CD4-positive, alpha-beta T cell (primary cell): ENCODE results near the gene PRAMEF20. TPM values are rescaled to one million over a fixed set of nuclear protein-coding genes. Genes with fewer than 3 reads are reported as not detected.
"Not testable (repeated sequence)": the region's sequence is repeated elsewhere in the genome, so short reads cannot be mapped to it uniquely, and the experiment has no call there.

Experiments used
- ATAC-seq: fragments of 200-7000 bp; cut with Tn5 transposase; one replicate; pipeline ENCODE4 v1.10.0; 2022; ENCODE audit warnings: mild to moderate bottlenecking; ENCODE audit not compliant: poor library complexity
- CTCF ChIA-PET: fragments of 350-600 bp; sonication (Branson Sonifier 250); formaldehyde crosslinking; loops from one replicate; lab custom pipeline; 2021; ENCODE audit warnings: antibody characterized with exemption, inconsistent platforms; lab: Charles Lee
- POLR2A ChIA-PET: fragments of 350-600 bp; sonication (Branson Sonifier 250); formaldehyde crosslinking; loops from one replicate; lab custom pipeline; 2021; ENCODE audit warnings: antibody characterized with exemption, inconsistent platforms; lab: Charles Lee
- DNase-seq, 14 experiments: peaks; one replicate each; pipeline ENCODE4 v3.0.0-alpha.2; 2013 to 2020; ENCODE audit warnings: mixed read lengths in 2 of 14
- H3K27ac ChIP-seq, 2 donors: one replicate each; pipeline versions ENCODE4 v1.5.1 to v1.7.0; 2013; ENCODE audit warnings: low read length in 2 of 2, low read depth in 1 of 2, mild to moderate bottlenecking in 1 of 2
- H3K27me3 ChIP-seq, 2 experiments: 1 replicate in 1 of 2; 2 replicates in 1 of 2; pipeline versions ENCODE4 v1.6.1 to v1.7.0; 2013; ENCODE audit warnings: low read length in 2 of 2, control low read depth in 1 of 2, mild to moderate bottlenecking in 1 of 2, moderate library complexity in 1 of 2; ENCODE audit not compliant: insufficient read depth in 2 of 2, control insufficient read depth in 1 of 2
- H3K36me3 ChIP-seq: one replicate; pipeline ENCODE4 v1.6.1; 2013; ENCODE audit warnings: low read length, control low read depth; ENCODE audit not compliant: insufficient read depth
- H3K4me1 ChIP-seq: one replicate; pipeline ENCODE4 v1.6.1; 2013; ENCODE audit warnings: low read length, control low read depth; ENCODE audit not compliant: insufficient read depth
- H3K4me3 ChIP-seq: one replicate; pipeline ENCODE4 v1.5.1; 2013; ENCODE audit warnings: mild to moderate bottlenecking, low read length, moderate library complexity
- H3K9me3 ChIP-seq, 2 experiments: 1 replicate in 1 of 2; 2 replicates in 1 of 2; pipeline versions ENCODE4 v1.6.1 to v1.7.0; 2013; ENCODE audit warnings: low read length in 2 of 2, mild to moderate bottlenecking in 2 of 2, control low read depth in 1 of 2, moderate library complexity in 1 of 2; ENCODE audit not compliant: control insufficient read depth in 1 of 2, insufficient read depth in 1 of 2
- H3K27ac Mint-ChIP-seq: one replicate; pipeline ENCODE4 v1.8.0; 2020; ENCODE audit warnings: mixed read lengths
- H3K27me3 Mint-ChIP-seq: one replicate; pipeline ENCODE4 v1.8.0; 2021; ENCODE audit warnings: mixed read lengths
- H3K36me3 Mint-ChIP-seq: one replicate; pipeline ENCODE4 v1.8.0; 2021; ENCODE audit warnings: low read depth, mixed read lengths
- H3K4me1 Mint-ChIP-seq: one replicate; pipeline ENCODE4 v1.8.0; 2021; ENCODE audit warnings: low read depth, mixed read lengths
- H3K4me3 Mint-ChIP-seq: one replicate; pipeline ENCODE4 v1.8.0; 2020; ENCODE audit warnings: mild to moderate bottlenecking, mixed read lengths
- H3K9me3 Mint-ChIP-seq: one replicate; pipeline ENCODE4 v1.8.0; 2020; ENCODE audit warnings: mixed read lengths
- CTCF ChIP-seq: fragments of 200-600 bp; IDR thresholded peaks from one replicate; pipeline ENCODE4 v1.8.0; 2022; ENCODE audit warnings: antibody characterized with exemption, mild to moderate bottlenecking
- intact Hi-C, 2 experiments: fragments of 100-400 bp; cut with DNase I in 1 of 2; cut with micrococcal nuclease in 1 of 2; formaldehyde crosslinking; loops; one replicate each; pipeline versions ENCODE4 v1.15.1 to v1.9.0; 2023 to 2025; cut with DNase I, micrococcal nuclease
- total RNA-seq, 174 experiments: library from RNA in 2 of 174; stranded (reverse) in 2 of 174; gene quantifications; one replicate each; pipeline ENCODE4 v1.2.3 and lab custom pipeline; 2021 to 2026

The PRAMEF20 gene
- total RNA-seq, 2 experiments from 2014 or later = not detected

DNA sequence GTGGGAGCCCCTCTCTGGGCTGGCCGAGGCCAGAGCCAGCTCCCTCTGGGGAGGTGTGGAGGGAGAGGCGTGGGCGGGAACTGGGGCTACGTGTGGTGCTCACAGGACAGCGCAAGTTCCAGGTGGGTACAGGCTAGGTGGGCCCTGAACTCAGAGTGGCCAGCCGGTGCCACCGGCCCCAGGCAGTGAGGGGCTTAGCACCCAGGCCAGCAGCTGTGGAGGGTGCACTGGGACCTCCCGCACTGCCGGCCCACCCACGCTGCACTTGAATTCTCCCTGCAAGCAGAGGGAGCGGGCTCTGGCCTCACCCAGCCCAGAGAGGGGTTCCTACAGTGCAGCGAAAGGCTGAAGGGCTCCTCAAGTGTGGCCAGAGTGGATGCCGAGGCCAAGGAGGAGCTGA lies 20.2 kb downstream of the PRAMEF20 start:
- POLR2A ChIA-PET = no interaction called here
- no peaks in the 10 kb centered on the region for H3K36me3 ChIP-seq
- no peaks in the 10 kb centered on the region for H3K4me1 ChIP-seq
- no peak overlapping the region for H3K4me3 ChIP-seq
- H3K27ac ChIP-seq = no peak overlapping the region
- ATAC-seq (no peak), DNase-seq (no peak)
- Mint-ChIP-seq H3K36me3 (no peaks in the 10 kb centered on the region), H3K4me1 (no peaks in the 10 kb centered on the region), H3K27me3 (peaks cover 17% of the 10 kb centered on the region), H3K4me3 (no peak overlapping the region), H3K27ac (no peak overlapping the region), H3K9me3 (no peaks in the 10 kb centered on the region)
- peaks cover 0 to 13% of the 10 kb centered on the region in 2 experiments for H3K9me3 ChIP-seq
- H3K27me3 ChIP-seq = no peaks in the 10 kb centered on the region
- no peak for TF ChIP-seq CTCF
- intact Hi-C loops = no loop called here
- CTCF ChIA-PET = interaction anchor here (0.6 kb wide), 1 partner anchor 41 kb away, joined by 3 read pairs; no protein-coding TSS in a partner anchor

DNA sequence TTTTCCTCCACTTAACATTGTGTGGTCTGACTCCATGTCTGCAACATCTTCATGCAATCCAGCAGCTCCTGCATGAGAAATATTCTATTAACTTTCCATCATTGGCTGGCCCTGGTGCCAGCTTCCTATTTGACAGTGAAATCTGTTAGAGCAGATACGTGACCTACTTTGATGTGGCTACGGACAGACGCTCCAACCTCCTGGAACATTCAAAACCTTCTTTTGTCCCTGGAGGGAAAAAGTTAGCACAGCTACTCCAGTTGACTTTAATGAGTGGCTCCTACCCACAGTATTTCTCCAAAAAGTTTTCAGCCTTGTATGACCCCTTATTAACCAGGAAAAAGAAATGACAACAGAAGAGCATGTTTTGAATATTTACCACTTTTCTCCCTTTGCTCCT lies 22.0 kb downstream of the PRAMEF20 start:
- ChIA-PET CTCF (no interaction called here), POLR2A (no interaction called here)
- H3K4me3 ChIP-seq = no peak overlapping the region
- H3K27me3 ChIP-seq = no peaks in the 10 kb centered on the region
- H3K4me3 Mint-ChIP-seq = no peak overlapping the region
- peaks cover 17% of the 10 kb centered on the region for H3K27me3 Mint-ChIP-seq
- intact Hi-C loops = no loop called here
- no peak for DNase-seq
- no peaks in the 10 kb centered on the region for H3K36me3 ChIP-seq
- no peak overlapping the region for H3K27ac ChIP-seq
- H3K27ac Mint-ChIP-seq = no peak overlapping the region
- no peaks in the 10 kb centered on the region for H3K36me3 Mint-ChIP-seq
- H3K9me3 Mint-ChIP-seq = no peaks in the 10 kb centered on the region
- no peaks in the 10 kb centered on the region for H3K4me1 ChIP-seq
- TF ChIP-seq CTCF = no peak
- H3K4me1 Mint-ChIP-seq = no peaks in the 10 kb centered on the region
- H3K9me3 ChIP-seq = peaks cover 0 to 13% of the 10 kb centered on the region in 2 experiments
- no peak for ATAC-seq

DNA sequence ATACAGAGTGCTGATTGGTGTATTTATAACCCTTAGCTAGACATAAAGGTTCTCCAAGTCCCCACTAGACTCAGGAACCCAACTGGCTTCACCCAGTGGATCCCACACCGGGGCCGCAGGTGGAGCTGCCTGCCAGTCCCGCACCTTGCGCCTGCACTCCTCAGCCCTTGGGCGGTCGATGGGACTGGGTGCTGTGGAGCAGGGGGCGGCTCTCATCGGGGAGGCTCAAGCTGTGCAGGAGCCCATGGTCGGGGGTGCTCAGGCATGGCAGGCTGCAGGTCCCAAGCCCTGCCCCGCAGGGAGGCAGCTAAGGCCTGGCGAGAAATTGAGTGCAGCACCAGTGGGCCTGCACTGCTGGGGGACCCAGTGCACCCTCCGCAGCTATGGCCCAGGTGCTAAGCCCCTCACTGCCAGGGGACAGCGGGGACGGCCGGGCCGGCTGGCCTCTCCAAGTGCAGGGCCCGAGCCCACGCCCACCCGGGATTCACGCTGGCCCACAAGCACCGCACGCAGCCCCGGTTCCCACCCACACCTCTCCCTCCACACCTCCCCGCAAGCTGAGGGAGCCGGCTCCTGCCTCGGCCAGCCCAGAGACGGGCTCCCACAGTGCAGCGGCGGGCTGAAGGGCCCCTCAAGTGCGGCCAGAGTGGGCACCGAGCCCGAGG lies 23.6 kb downstream of the PRAMEF20 start:
- DNase-seq, H3K27ac ChIP-seq, H3K36me3 ChIP-seq, CTCF ChIA-PET, H3K9me3 Mint-ChIP-seq, H3K4me3 Mint-ChIP-seq, H3K4me1 ChIP-seq, H3K27ac Mint-ChIP-seq, ATAC-seq, H3K4me1 Mint-ChIP-seq, intact Hi-C loops, H3K4me3 ChIP-seq, POLR2A ChIA-PET, H3K36me3 Mint-ChIP-seq, H3K27me3 ChIP-seq: not testable (repeated sequence)
- peaks cover 0 to 13% of the 10 kb centered on the region in 2 experiments for H3K9me3 ChIP-seq
- peaks cover 17% of the 10 kb centered on the region for H3K27me3 Mint-ChIP-seq

DNA sequence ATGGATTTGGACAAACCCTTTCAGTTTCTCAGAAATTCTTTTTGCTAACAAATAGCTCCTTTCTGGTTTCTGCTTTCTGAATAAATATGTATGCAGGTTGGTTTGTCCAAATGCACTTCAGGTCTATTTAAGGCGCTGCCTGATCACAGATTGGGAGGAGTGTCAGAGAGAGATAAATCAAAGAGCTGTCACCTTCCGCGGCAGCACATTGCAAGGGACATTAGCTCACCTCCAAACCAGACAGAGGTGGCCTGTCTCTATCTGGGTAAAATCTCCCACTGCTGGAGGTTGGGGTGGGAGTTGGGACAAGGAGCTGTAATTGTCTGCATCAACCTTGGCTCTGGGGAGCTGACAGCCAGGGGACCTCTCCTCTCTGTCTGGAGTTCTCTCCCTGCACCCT lies 25.2 kb downstream of the PRAMEF20 start:
- Mint-ChIP-seq H3K4me1 (no peaks in the 10 kb centered on the region), H3K4me3 (no peak overlapping the region), H3K9me3 (no peaks in the 10 kb centered on the region), H3K27me3 (peaks cover 8% of the 10 kb centered on the region), H3K27ac (no peak overlapping the region), H3K36me3 (no peaks in the 10 kb centered on the region)
- CTCF ChIA-PET = no interaction called here
- Histone ChIP-seq H3K4me3 (no peak overlapping the region), H3K9me3 (peaks cover 0 to 11% of the 10 kb centered on the region in 2 experiments), H3K4me1 (no peaks in the 10 kb centered on the region), H3K27ac (no peak overlapping the region), H3K36me3 (no peaks in the 10 kb centered on the region), H3K27me3 (no peaks in the 10 kb centered on the region)
- no peak for DNase-seq
- POLR2A ChIA-PET = no interaction called here
- ATAC-seq = no peak
- TF ChIP-seq CTCF = no peak
- intact Hi-C loops = no loop called here

GRCh38 chr1:13439104-13439783 lies 29.0 kb downstream of the PRAMEF20 start:
- H3K27me3 Mint-ChIP-seq, H3K4me3 ChIP-seq, H3K4me1 Mint-ChIP-seq, intact Hi-C loops, H3K36me3 ChIP-seq, DNase-seq, H3K9me3 Mint-ChIP-seq, H3K27me3 ChIP-seq, H3K4me3 Mint-ChIP-seq, ATAC-seq, POLR2A ChIA-PET, H3K27ac Mint-ChIP-seq, H3K4me1 ChIP-seq, H3K36me3 Mint-ChIP-seq, H3K9me3 ChIP-seq, H3K27ac ChIP-seq, CTCF ChIA-PET: not testable (repeated sequence)
